ENCODE results near the gene FBXO45.
"Not testable (repeated sequence)": the region's sequence is repeated elsewhere in the genome, so short reads cannot be mapped to it uniquely, and the experiment has no call there.

- not testable (repeated sequence) for TF ChIP-seq CTCF, POLR2A (IDR thresholded peaks at IDR 0.05)
Observed at GRCh38 chr3:196619627-196620026, 51.2 kb downstream of the FBXO45 start.

Measured in heart left ventricle (tissue), 13 donors.